K562 (cell line): ENCODE results near the gene CMSS1. TPM values are rescaled to one million over a fixed set of nuclear protein-coding genes. Genes with fewer than 3 reads are reported as not detected.

Experiments used
- ATAC-seq: fragments of 200-7000 bp; cut with Tn5 transposase; 3 replicates; pipeline ENCODE4 v1.9.1; 2020; ENCODE audit warnings: moderate library complexity
- BruUV-seq: library from RNA; stranded (reverse); fragments of 400-500 nt; replicated peaks from 2 replicates; lab custom pipeline; 2021; lab: Mats Ljungman, UMichigan
- CTCF ChIA-PET: fragments of 300-600 bp; formaldehyde crosslinking; extraction: SDS; loops from one replicate; lab custom pipeline; 2021; ENCODE audit warnings: low intra/inter-chr PET ratio; lab: Yijun Ruan, JAX
- POLR2A ChIA-PET: fragments of 300-600, 350-650 bp; sonication (Branson Sonifier 250); formaldehyde crosslinking; extraction: SDS; loops from one replicate; lab custom pipeline; 2021; ENCODE audit warnings: antibody characterized with exemption, inconsistent platforms; lab: Yijun Ruan, JAX
- DNase-seq, 4 experiments: peaks; one replicate each; pipeline versions ENCODE4 v3.0.0 to v3.0.0-alpha.2; 2011 to 2018; ENCODE audit warnings: low spot score in 3 of 4, mixed read lengths in 3 of 4; ENCODE audit errors: extremely low read depth in 1 of 4
- FAIRE-seq: peaks from 2 replicates; lab custom pipeline; 2011; peaks lifted over from hg19 to GRCh38; lab: Jason Lieb, UNC
- H2AFZ ChIP-seq: 2 replicates; pipeline ENCODE4 v1.6.0; 2011; ENCODE audit warnings: low read depth, low read length, control low read depth, inconsistent platforms
- H3K27ac ChIP-seq: fragments of 200-600 bp; 3 replicates; pipeline ENCODE4 v1.8.0; 2011; ENCODE audit warnings: low read depth, mild to moderate bottlenecking, control low read depth, inconsistent platforms, low read length, moderate library complexity, mixed read lengths; ENCODE audit errors: extremely low read depth
- H3K27me3 ChIP-seq, 2 experiments: fragments of 300-600 bp in 1 of 2; 2 replicates in 1 of 2; 3 replicates in 1 of 2; pipeline versions ENCODE4 v1.6.0 to v1.8.0; 2011; ENCODE audit warnings: inconsistent platforms in 2 of 2, low read length in 2 of 2, mild to moderate bottlenecking in 1 of 2, mixed read lengths in 1 of 2, moderate library complexity in 1 of 2; ENCODE audit not compliant: control insufficient read depth in 2 of 2, insufficient read depth in 2 of 2
- H3K36me3 ChIP-seq: fragments of 300-600 bp; 3 replicates; pipeline ENCODE4 v1.8.0; 2011; ENCODE audit warnings: mild to moderate bottlenecking, low read length, inconsistent platforms; ENCODE audit not compliant: control insufficient read depth, insufficient read depth
- H3K4me1 ChIP-seq, 2 experiments: fragments of 200-600 bp in 1 of 2; replicated peaks in 1 of 2; 2 replicates in 1 of 2; 3 replicates in 1 of 2; pipeline versions ENCODE4 v1.5.1 to v1.8.0; 2011; ENCODE audit warnings: inconsistent platforms in 2 of 2, low read length in 2 of 2, mild to moderate bottlenecking in 1 of 2, mixed read lengths in 1 of 2, moderate library complexity in 1 of 2; ENCODE audit not compliant: control insufficient read depth in 2 of 2, insufficient read depth in 2 of 2
- H3K4me2 ChIP-seq: 2 replicates; pipeline ENCODE4 v1.6.1; 2011; ENCODE audit warnings: low read length, control low read depth, inconsistent platforms, mixed read lengths; ENCODE audit not compliant: insufficient read depth
- H3K4me3 ChIP-seq: fragments of 200-600 bp; sonication (generic), shearing (Covaris generic); 2 replicates; pipeline ENCODE4 v1.5.1; 2016; ENCODE audit warnings: control low read depth, inconsistent platforms
- H3K79me2 ChIP-seq: fragments of 200-600 bp; 3 replicates; pipeline ENCODE4 v1.8.0; 2011; ENCODE audit warnings: low read length, inconsistent platforms; ENCODE audit not compliant: control insufficient read depth, insufficient read depth
- H3K9ac ChIP-seq, 2 experiments: 2 replicates each; pipeline versions ENCODE4 v1.6.0 to v1.6.1; 2011; ENCODE audit warnings: low read depth in 2 of 2, low read length in 2 of 2, control low read depth in 1 of 2, inconsistent platforms in 1 of 2, mild to moderate bottlenecking in 1 of 2, mixed read lengths in 1 of 2; ENCODE audit not compliant: insufficient read depth in 1 of 2
- H3K9me1 ChIP-seq: one replicate; pipeline ENCODE4 v1.6.0; 2011; ENCODE audit warnings: inconsistent platforms, mild to moderate bottlenecking, low read length, moderate library complexity; ENCODE audit not compliant: control insufficient read depth, insufficient read depth
- H3K9me3 ChIP-seq: replicated peaks from 2 replicates; pipeline ENCODE4 v1.5.1; 2011; ENCODE audit warnings: low read depth, low read length, inconsistent platforms; ENCODE audit not compliant: control insufficient read depth, insufficient read depth
- H4K20me1 ChIP-seq: replicated peaks from 2 replicates; pipeline ENCODE4 v1.6.1; 2011; ENCODE audit warnings: low read length, inconsistent platforms, mixed read lengths; ENCODE audit not compliant: control insufficient read depth, insufficient read depth
- BRD9 ChIP-seq: fragments of 450-650 bp; IDR thresholded peaks from 2 replicates; pipeline ENCODE4 v1.6.1; 2018; ENCODE audit warnings: low read depth; ENCODE audit not compliant: partially characterized antibody
- FOSL1 ChIP-seq: fragments of 200-800 bp; sonication (Bioruptor generic); conservative IDR thresholded peaks from 2 replicates; pipeline ENCODE4 v1.6.1; 2016; ENCODE audit warnings: missing genetic modification characterization, missing compliant biosample characterization
- JUN ChIP-seq, 2 experiments: sonication (generic) in 1 of 2; formaldehyde crosslinking in 1 of 2; IDR thresholded peaks; 2 replicates each; pipeline versions ENCODE4 v1.6.1 to v1.8.0; 2012 to 2022; ENCODE audit warnings: borderline replicate concordance in 2 of 2, mild to moderate bottlenecking in 2 of 2, improper control_type of control experiment in 1 of 2, low read depth in 1 of 2, low read length in 1 of 2, missing genetic modification reagents in 1 of 2
- JUND ChIP-seq, 2 experiments: IDR thresholded peaks; 2 replicates in 1 of 2; 3 replicates in 1 of 2; pipeline ENCODE4 v1.6.1; 2011; ENCODE audit warnings: borderline replicate concordance in 2 of 2, low read depth in 2 of 2, low read length in 2 of 2, improper control_type of control experiment in 1 of 2, missing biosample characterization in 1 of 2, missing genetic modification characterization in 1 of 2, missing genetic modification reagents in 1 of 2
- RBM25 ChIP-seq: fragments of 200-400 bp; formaldehyde crosslinking; IDR thresholded peaks from 2 replicates; pipeline ENCODE4 v1.6.1; 2018; ENCODE audit warnings: low read length, low read depth, moderate library complexity; ENCODE audit not compliant: severe bottlenecking
- SPI1 ChIP-seq: IDR thresholded peaks from 2 replicates; pipeline ENCODE4 v1.6.1; 2011; ENCODE audit warnings: low read depth, low read length, control low read depth, borderline replicate concordance
- ZNF384 ChIP-seq: IDR thresholded peaks from 2 replicates; pipeline ENCODE4 v1.6.1; 2012; ENCODE audit warnings: low read depth, low read length, improper control_type of control experiment
- ZNF780A ChIP-seq: fragments of 250-450 bp; sonication (Bioruptor Pico); IDR thresholded peaks from 2 replicates; pipeline ENCODE4 v1.5.0; 2021; ENCODE audit warnings: mild to moderate bottlenecking
- WGBS: fragments of 100-300 bp; shearing (Covaris generic); methylation state at CpG from one replicate; pipeline ENCODE4 v1.1.6; 2016; ENCODE audit warnings: low coverage, mixed read lengths; ENCODE audit not compliant: insufficient coverage; ENCODE audit errors: missing lambda C conversion rate; 5-methylcytosine and 5-hydroxymethylcytosine counted together
- in situ Hi-C: fragments of 300-500 bp; cut with MboI; formaldehyde crosslinking; loops from 4 replicates; pipeline ENCODE4 v1.15.0; 2018; ENCODE audit warnings: inconsistent platforms, mixed read lengths
- intact Hi-C: fragments of 100-400 bp; cut with micrococcal nuclease; formaldehyde crosslinking; loops from 2 replicates; pipeline ENCODE4 v1.14.2; 2022
- polyA plus RNA-seq, 8 experiments: library from polyadenylated mRNA; depleted of rRNA in 4 of 8; stranded (reverse) in 5 of 8; unstranded in 3 of 8; fragments of >200 nt; fragmentation: Nextera tagmentation in 2 of 8; fragmentation: Illumina TruSeq in 1 of 8; extraction: Ambion mirVana in 2 of 8; extraction: Trizol in 1 of 8; gene quantifications; 2 replicates each; pipeline versions ENCODE4 v1.2.1 to v1.2.3, GENCODE V29; 2011 to 2014; ENCODE audit warnings: inconsistent platforms in 1 of 8, missing spikeins in 1 of 8
- total RNA-seq, 7 experiments: library from RNA; depleted of rRNA in 6 of 7; stranded (reverse); fragments of >200 nt in 6 of 7; fragmentation: Illumina TruSeq in 2 of 7; extraction: Trizol in 2 of 7; gene quantifications; 2 replicates each; pipeline versions ENCODE4 v1.2.1 to v1.2.3, GENCODE V29; 2011 to 2021; ENCODE audit warnings: low replicate concordance in 1 of 7
- TF ChIP-seq, protein P1 (sequence below), 2 experiments: fragments of 450-650 bp in 1 of 2; sonication (generic) in 1 of 2; formaldehyde crosslinking in 1 of 2; IDR thresholded peaks in 1 of 2; conservative IDR thresholded peaks in 1 of 2; 2 replicates each; pipeline versions ENCODE4 v1.6.1 to v1.8.1; 2016 to 2023; ENCODE audit warnings: mild to moderate bottlenecking in 2 of 2, moderate library complexity in 2 of 2, inconsistent platforms in 1 of 2, missing genetic modification reagents in 1 of 2
- TF ChIP-seq, protein P2 (sequence below): fragments of 450-650 bp; formaldehyde crosslinking; IDR thresholded peaks from 2 replicates; pipeline ENCODE4 v1.4.0; 2022; ENCODE audit warnings: missing genetic modification characterization
- TF ChIP-seq, protein P3 (sequence below), 2 experiments: fragments of 250-450 bp in 1 of 2; fragments of 450-650 bp in 1 of 2; sonication (Bioruptor Pico) in 1 of 2; IDR thresholded peaks; 2 replicates each; pipeline versions ENCODE4 v1.6.1 to v1.8.0; 2016 to 2021; ENCODE audit warnings: mild to moderate bottlenecking in 2 of 2, moderate library complexity in 2 of 2, missing compliant biosample characterization in 1 of 2, missing genetic modification characterization in 1 of 2
- TF ChIP-seq, protein P4 (sequence below): sonication (generic); formaldehyde crosslinking; IDR thresholded peaks from 2 replicates; pipeline ENCODE4 v1.8.1; 2023; ENCODE audit warnings: mild to moderate bottlenecking, missing genetic modification reagents, moderate library complexity

The CMSS1 gene
- total and polyA plus RNA-seq, 9 of the 15 experiments (the other 6 are each of a cell fraction or from before 2014, with no cell fraction given), result 46.9 to 109 (median 72.3) TPM

DNA sequence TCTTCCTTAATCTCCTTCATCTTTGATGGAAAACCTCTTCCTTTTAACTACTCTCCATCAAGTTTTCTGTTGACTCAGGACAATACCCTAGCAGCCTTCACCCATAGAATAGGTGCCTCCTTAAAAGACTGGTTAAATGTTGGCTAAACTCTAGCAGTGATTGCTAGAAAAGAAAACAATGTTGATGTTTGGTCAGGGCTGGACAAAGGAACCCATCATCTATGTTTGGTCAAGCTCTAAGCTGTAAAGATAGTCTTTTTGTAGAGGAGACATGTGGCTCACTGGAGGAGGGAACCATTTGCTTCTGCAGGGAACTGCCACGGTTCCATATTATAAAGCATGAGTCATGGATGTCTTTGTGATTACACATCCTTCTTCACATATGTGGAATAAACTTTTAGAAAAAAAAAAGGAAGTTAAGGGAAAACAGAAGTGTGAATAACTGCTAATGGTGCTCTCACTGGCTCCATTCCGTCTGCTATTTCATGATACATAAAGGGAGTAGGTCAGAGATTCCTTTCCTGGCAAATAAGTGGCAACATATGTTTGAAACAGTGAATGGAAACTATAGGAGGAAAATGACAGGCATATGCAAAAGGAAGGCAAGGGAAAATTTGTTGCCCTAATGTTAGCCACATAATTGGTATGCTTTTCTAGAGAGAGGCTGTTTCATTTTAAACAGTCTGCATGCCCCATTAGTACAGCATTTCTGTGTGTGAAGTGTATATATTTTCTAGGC is 78.2 kb downstream of the CMSS1 start:
- Histone ChIP-seq H3K9ac (no peak overlapping the region), H3K4me1 (peaks cover 0 to 3% of the 10 kb centered on the region in 2 experiments; a peak in 1 of 5 replicates), H2AFZ (no peak overlapping the region; the same call in 1 of the 2 replicates), H3K79me2 (peaks cover 7% of the 10 kb centered on the region; the same call in 2 of the 3 replicates), H3K27ac (peak overlapping the region; percentile 44; the same call in 1 of the 3 replicates), H3K9me1 (no peaks in the 10 kb centered on the region), H4K20me1 (no peaks in the 10 kb centered on the region), H3K36me3 (no peaks in the 10 kb centered on the region), H3K4me2 (no peak overlapping the region), H3K4me3 (no peak overlapping the region), H3K9me3 (no peaks in the 10 kb centered on the region), H3K27me3 (no peaks in the 10 kb centered on the region)
- ATAC-seq (peak; percentile 53; the same call in 1 of the 3 replicates), FAIRE-seq (no peak), DNase-seq (peak in 1 of 4 experiments; percentile 11)
- ChIA-PET POLR2A (interaction anchor here (1.2 kb wide), 1 partner anchor 27 kb away, joined by 4 read pairs; no protein-coding TSS in a partner anchor), CTCF (interaction anchor here (0.7 kb wide), 1 partner anchor 345 kb away, joined by 4 read pairs; no protein-coding TSS in a partner anchor)
- intact Hi-C loops, result no loop called here
- whole genome bisulfite sequencing, result 42% methylated on average over 2 of the region's 2 CpGs
- BruUV-seq, result no TSS peak
- in situ Hi-C loops, result no loop called here
- TF ChIP-seq RBM25 (no peak), ZNF384 (peak; percentile 33; the same call in 1 of the 2 replicates), FOSL1 (tag) (peak; percentile 93), JUN (IDR thresholded peaks at IDR 0.05; ENCODE audit: borderline replicate concordance, low read depth, low read length) (peak; percentile 79), JUN (CRISPR knock-in tag; IDR thresholded peaks at IDR 0.05; ENCODE audit: borderline replicate concordance) (no peak), JUND (IDR thresholded peaks at IDR 0.05; ENCODE audit: borderline replicate concordance, low read depth, low read length) (peak; percentile 81), JUND (tag; IDR thresholded peaks at IDR 0.05; ENCODE audit: borderline replicate concordance, low read depth, low read length) (peak; percentile 79; the same call in 2 of the 3 replicates), ZNF780A (CRISPR knock-in tag) (no peak), SPI1 (peak; percentile 8; the same call in 1 of the 2 replicates), BRD9 (no peak)
- TF ChIP-seq, protein P1, sequence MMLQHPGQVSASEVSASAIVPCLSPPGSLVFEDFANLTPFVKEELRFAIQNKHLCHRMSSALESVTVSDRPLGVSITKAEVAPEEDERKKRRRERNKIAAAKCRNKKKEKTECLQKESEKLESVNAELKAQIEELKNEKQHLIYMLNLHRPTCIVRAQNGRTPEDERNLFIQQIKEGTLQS (IDR thresholded peaks at IDR 0.05), result peak; percentile 85
- TF ChIP-seq, protein P1 (CRISPR knock-in tag; conservative IDR thresholded peaks at IDR 0.05), result no peak
- TF ChIP-seq, protein P2, sequence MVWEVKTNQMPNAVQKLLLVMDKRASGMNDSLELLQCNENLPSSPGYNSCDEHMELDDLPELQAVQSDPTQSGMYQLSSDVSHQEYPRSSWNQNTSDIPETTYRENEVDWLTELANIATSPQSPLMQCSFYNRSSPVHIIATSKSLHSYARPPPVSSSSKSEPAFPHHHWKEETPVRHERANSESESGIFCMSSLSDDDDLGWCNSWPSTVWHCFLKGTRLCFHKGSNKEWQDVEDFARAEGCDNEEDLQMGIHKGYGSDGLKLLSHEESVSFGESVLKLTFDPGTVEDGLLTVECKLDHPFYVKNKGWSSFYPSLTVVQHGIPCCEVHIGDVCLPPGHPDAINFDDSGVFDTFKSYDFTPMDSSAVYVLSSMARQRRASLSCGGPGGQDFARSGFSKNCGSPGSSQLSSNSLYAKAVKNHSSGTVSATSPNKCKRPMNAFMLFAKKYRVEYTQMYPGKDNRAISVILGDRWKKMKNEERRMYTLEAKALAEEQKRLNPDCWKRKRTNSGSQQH (CRISPR knock-in tag), result no peak
- TF ChIP-seq, protein P3, sequence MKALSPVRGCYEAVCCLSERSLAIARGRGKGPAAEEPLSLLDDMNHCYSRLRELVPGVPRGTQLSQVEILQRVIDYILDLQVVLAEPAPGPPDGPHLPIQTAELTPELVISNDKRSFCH (CRISPR knock-in tag; IDR thresholded peaks at IDR 0.05), result no peak
- TF ChIP-seq, protein P3 (tag; IDR thresholded peaks at IDR 0.05), result no peak
- TF ChIP-seq, protein P4, sequence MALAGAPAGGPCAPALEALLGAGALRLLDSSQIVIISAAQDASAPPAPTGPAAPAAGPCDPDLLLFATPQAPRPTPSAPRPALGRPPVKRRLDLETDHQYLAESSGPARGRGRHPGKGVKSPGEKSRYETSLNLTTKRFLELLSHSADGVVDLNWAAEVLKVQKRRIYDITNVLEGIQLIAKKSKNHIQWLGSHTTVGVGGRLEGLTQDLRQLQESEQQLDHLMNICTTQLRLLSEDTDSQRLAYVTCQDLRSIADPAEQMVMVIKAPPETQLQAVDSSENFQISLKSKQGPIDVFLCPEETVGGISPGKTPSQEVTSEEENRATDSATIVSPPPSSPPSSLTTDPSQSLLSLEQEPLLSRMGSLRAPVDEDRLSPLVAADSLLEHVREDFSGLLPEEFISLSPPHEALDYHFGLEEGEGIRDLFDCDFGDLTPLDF (CRISPR knock-in tag), result no peak
